GM08714 (cell line): ENCODE data around the gene GREM2.

Experiments
- H3K4me3 ChIP-seq: fragments of 200-500 bp; sonication (Bioruptor generic); 2 replicates; pipeline ENCODE4 v1.5.1; 2014; ENCODE audit warnings: mild to moderate bottlenecking, low read length, inconsistent platforms
- ZNF274 ChIP-seq: IDR thresholded peaks from 2 replicates; pipeline ENCODE4 v1.6.1; 2012; ENCODE audit warnings: mild to moderate bottlenecking, low read depth, low read length

Gene GREM2

GRCh38 chr1:240611619-240612480 lies at the start of gene GREM2:
Gene GREM2, minus strand, starts transcription at chr1:240612155. Its CDS starts 118,680 bp downstream, at chr1:240493475.
- H3K4me3 ChIP-seq: peak within 1 kb of the TSS; percentile 81
- TF ChIP-seq ZNF274: no peak

- no peak overlapping the region for H3K4me3 ChIP-seq
- TF ChIP-seq ZNF274: no peak
These were observed 46.5 kb upstream of the GREM2 start for GRCh38 chr1:240658312-240658960.

- no peak overlapping the region for H3K4me3 ChIP-seq
- TF ChIP-seq ZNF274: no peak
These were observed 44.6 kb upstream of the GREM2 start for GRCh38 chr1:240656531-240656930.

- no peak overlapping the region; the same call in 1 of the 2 replicates for H3K4me3 ChIP-seq
- no peak for TF ChIP-seq ZNF274
These were observed 41.0 kb upstream of the GREM2 start for GRCh38 chr1:240652961-240653409.

GRCh38 chr1:240652549-240652948 lies 40.6 kb upstream of the GREM2 start:
- H3K4me3 ChIP-seq: no peak overlapping the region
- no peak for TF ChIP-seq ZNF274

- TF ChIP-seq ZNF274: no peak
These were observed 38.9 kb upstream of the GREM2 start for GRCh38 chr1:240650877-240651276.

GRCh38 chr1:240649733-240650721 lies 38.1 kb upstream of the GREM2 start:
- no peak overlapping the region for H3K4me3 ChIP-seq
- TF ChIP-seq ZNF274: no peak

More at GRCh38 chr1:240650877-240651276, 38.9 kb upstream of the GREM2 start:
- H3K4me3 ChIP-seq: no peak overlapping the region

GRCh38 chr1:240646571-240647240 lies 34.8 kb upstream of the GREM2 start:
- H3K4me3 ChIP-seq: no peak overlapping the region
- no peak for TF ChIP-seq ZNF274

- H3K4me3 ChIP-seq: no peak overlapping the region
- no peak for TF ChIP-seq ZNF274
These were observed 32.8 kb upstream of the GREM2 start for GRCh38 chr1:240644732-240645131.

- TF ChIP-seq ZNF274: no peak
- no peak overlapping the region for H3K4me3 ChIP-seq
These were observed 23.7 kb upstream of the GREM2 start for GRCh38 chr1:240635466-240636256.

GRCh38 chr1:240630409-240630808 lies 18.5 kb upstream of the GREM2 start:
- no peak for TF ChIP-seq ZNF274
- H3K4me3 ChIP-seq: no peak overlapping the region

GRCh38 chr1:240621249-240621648 lies 9.3 kb upstream of the GREM2 start:
- TF ChIP-seq ZNF274: no peak
- no peak overlapping the region for H3K4me3 ChIP-seq
